Glomerular endothelial cell (primary cell): ENCODE data around the gene PPP1R12B. TPM values are rescaled to one million over a fixed set of nuclear protein-coding genes. Genes with fewer than 3 reads are reported as not detected.
"Not testable (repeated sequence)": the region's sequence is repeated elsewhere in the genome, so short reads cannot be mapped to it uniquely, and the experiment has no call there.

ENCODE experiments used
- DNase-seq: peaks from one replicate; pipeline ENCODE4 v3.0.0-alpha.2; 2011; ENCODE audit warnings: low read depth, low spot score; ENCODE audit errors: extremely low read depth
- total RNA-seq: library from RNA; depleted of rRNA; stranded (reverse); fragments of >200 nt; gene quantifications from 2 replicates; pipeline ENCODE4 v1.2.3, GENCODE V29; 2015

The PPP1R12B gene
- total RNA-seq, 1 donor from 2014 or later = 8.1 TPM

DNA sequence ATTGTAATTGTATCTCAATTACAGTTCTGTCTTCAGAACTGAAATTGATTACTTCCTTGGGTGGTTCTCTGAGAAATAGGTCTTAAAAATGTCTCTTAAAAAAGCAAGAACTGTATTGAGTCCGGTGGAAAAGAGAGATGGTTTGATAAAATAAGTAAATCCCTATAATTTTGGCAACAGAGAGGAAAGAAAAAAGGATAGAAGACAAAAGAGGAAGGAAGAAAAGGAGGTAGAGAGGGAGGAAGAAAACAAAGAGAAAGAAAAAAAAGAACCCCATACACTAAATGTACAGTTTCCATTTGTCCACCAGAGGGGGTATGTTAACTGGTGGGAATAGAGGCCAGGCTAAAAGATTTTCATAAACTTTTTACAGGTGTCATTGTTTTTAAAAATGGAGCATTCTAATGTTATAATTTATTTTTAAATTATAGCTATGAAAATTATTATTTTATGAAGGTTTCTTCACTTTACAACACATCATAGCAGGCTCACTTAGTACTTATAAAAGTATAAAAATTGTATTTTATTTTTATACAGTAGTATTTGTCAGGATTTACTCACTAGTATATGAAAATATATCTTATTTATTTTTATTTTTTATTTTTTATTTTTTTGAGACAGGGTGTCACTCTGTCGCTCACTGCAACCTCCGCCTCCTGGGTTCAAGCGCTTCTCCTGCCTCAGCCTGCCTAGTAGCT lies 4.7 kb upstream of the PPP1R12B start:
- no peak for DNase-seq

DNA sequence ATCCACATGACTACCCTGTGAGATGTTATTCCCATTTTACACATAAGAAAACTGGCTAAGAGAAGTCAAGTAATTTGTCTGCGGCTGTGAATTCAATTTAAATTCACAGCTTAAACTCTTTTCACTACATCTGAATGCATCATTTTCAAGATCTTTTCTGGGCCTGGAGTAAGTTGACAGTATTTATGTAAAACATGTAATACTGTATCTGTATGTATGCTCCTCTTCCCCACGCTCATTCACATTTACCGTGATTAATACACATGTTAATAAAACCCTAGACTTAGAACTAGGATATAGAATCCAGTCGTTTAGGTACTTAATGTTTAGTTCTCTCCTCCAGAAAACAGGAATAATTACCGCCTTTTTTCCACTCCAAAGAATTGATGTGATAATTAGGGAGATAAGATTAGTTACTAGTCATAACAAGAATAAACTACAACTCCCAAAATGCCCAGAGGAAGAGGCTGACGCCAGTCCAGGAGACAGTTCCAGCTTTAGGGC lies 442 bp upstream of the PPP1R12B start:
- DNase-seq = no peak

DNA sequence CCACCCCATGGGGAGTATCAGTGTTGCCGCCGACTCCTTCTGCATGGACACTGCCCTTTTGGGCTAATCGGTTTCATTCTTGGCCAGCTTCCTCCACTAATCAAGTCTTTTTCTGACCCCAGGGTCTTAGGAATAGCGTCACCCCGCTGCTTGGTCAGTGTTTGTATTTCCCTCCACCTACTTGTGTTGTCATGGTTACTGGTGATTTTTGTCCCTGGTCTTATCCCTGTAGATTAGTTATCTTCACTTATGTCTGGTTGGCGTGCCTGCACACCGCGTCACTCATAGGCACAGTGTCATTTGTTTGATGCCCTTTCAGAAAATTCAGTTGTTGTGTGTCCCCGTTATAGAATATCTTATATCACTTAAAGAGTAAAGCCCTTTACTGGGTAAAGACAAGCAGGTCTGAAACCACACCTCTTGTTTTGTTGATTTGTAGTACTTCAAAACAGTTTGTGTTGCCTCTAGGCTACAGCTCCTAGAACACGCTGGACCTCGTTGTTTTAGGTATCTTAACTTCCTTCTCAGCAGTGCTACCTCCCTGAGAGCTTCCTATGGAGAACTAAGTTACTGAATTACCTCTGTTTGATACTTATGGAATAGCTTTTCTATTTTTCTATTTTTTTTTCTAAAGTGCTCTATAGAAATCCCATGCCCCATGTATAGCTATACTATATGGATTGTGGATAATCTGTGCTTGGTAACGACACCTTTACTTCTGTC lies 868 bp downstream of the PPP1R12B start:
- peak; percentile 78 for DNase-seq

DNA sequence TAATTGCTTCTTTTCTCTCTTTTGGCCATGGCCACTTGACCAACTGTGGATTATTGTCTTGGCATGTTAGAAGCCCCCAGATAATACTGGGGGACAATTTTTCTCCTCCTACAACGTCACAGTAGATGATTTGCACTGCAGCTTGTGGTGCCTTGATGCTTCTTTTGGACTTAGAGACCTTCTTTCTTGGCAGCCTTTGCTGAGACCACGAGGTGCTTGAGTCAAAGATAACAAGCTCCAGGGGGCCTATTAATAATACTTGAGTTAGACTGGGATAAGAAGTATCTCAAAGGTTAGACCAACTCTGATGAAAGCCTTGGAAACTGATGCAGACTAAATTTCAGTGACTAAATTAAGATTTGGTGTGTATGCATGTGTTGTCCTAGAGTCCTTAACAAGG lies 3.2 kb downstream of the PPP1R12B start:
- no peak for DNase-seq

DNA sequence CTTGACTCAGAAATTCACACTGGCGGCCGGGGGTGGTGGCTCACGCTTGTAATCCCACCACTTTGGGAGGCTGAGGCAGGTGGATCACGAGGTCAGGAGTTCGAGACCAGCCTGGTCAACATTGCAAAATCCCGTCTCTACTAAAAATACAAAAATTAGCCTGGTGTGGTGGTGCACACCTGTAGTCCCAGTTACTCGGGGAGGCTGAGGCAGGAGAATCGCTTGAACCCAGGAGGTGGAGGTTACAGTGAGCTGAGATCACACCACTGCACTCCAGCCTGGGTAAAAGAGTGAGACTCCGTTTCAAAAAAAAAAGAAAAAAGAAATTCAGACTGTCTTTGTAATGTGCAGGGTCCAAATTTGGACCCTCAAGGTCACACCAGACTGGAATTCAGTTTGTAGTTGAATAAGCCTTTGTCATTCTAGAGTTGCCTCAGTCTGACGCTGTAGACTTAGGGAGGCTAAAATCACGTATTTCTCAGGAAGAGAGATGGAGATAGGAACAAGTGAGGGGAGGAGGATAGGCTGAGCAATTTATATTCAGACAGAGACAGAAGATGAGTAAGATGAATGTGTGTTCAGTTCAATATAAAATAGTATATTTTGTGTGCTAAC lies 4.2 kb downstream of the PPP1R12B start:
- not testable (repeated sequence) for DNase-seq

DNA sequence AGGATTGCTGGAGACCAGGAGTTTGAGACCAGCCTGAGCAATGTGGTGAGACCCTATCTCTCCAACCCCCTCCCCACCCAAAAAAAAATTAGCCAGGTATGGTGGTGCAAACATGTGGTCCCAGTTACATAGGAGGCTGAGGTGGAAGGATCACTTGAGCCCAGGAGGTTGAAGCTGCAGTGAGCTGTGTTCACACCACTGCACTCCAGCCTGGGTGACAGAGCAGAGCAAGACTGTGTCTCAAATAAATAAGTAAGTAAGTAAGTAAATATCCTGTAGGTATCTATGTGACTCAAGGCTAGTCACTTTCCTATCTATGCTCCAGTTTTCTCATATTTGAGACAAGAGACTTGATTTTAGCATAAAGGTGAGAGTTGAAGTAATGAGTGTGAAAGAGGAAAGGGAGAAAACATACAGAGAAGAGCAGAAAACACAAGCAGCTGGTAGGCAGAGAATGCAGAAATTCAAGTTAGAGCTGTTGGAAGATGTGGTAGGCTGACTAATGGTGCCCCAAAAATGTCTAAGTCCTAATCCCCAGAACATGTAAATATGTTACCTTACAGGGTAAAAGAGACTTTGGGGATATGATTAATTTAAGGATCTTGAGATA lies 7.5 kb downstream of the PPP1R12B start:
- DNase-seq = no peak

DNA sequence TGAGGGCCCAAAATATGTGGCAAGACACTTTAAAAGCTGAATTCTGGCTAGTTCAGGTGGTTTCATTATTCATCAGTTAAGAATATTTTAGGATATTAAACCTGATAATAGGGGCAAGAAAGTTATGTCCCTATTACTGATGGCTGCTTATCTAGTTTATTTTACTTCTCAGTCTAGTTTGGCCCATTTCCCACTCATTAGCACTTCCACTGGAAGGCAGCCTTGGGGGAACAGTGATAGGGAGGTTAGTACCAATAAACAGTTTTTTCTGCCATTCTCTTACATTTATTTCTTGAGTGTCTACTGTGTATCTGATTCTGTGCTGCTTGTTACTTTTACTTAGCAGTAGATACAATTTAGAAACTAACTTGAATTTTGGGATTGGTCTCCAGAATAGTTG lies 9.0 kb downstream of the PPP1R12B start:
- DNase-seq = no peak

DNA sequence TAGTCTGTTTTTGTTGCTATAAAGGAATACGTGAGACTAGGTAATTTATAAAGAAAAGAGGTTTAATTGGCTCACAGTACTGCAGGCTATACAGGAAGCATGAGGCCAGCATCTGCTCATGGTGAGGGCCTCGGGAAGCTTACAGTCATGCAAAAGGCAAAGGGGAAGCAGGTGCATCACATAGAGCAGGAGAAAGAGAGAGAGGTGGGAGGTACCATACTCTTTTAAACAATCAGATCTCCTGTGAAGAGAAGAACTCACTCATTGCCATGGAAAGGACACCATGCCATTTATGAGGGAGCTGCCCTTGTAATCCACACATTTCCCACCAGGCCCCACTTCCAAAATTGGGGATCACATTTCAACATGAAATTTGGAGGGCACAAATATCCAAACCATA lies 12.7 kb downstream of the PPP1R12B start:
- DNase-seq = no peak

DNA sequence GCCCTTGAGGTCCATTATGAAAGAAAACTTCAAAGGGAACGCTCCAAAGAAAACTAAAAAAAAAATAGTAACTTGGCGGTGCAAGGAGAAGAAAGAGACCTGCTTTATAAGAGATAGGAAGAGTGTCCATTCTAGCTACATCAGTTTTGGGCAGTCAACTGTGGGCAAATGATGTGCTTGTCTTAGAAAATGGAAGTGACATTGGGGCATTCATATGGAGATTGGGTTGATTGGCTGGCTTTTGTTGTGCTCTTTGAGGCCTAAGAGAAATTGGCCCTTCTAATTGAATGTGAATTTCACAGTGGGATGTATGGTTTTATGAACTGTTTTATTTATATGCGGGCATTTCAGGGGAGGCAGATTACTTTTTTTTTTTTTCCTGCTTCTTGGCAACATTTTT lies 13.2 kb downstream of the PPP1R12B start:
- no peak for DNase-seq

DNA sequence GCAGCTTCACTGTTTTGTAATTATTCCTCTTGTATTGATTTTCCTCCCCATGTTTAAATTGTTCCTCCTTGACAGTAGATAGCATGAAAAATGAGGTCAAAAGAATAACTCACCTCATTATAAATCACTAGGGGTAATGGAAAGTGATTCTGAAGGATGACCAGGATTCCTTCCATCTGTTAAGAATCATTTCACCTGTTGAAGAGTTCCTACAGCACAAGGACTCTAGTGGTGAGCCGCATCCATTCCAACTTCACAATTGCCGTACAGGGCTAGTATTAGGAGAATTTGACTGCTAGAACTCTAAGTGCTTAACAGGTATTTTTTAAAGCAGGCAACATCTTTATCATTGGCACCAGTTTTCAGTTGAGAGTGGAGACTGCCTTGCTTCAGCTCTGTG lies 13.7 kb downstream of the PPP1R12B start:
- DNase-seq = no peak

DNA sequence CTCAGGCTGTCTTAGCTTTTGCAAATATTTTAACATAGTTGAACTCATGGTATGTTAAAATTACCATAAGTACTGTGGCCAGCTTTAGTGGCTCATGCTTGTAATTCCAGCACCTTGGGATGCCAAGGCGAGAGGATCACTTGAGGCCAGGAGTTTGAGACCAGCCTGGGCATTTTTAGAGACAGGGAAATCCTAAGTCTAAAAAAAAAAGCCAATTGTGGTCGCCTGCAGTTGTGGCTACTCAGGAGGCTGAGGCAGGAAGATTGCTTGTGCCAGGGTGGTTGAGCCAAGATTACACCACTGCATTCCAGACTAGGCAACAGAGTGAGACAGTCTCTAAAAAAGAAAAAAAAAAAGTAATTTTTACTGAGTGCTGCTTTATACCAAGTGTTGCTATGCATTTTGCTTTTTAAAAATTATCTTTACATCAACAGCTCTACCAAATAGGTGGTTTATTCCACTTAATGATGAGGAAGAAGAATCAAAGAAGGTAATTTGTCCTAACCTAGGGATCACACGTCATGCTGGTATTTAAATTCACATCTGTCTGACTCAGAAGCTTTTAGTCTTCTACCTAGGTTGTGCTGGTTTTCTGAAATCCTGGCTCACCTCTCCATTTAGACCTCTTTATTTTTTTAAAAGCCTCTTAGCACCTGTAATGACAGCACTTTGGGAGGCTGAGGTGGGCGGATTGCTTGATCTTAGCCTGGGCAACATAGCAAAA lies 16.8 kb downstream of the PPP1R12B start:
- no peak for DNase-seq

DNA sequence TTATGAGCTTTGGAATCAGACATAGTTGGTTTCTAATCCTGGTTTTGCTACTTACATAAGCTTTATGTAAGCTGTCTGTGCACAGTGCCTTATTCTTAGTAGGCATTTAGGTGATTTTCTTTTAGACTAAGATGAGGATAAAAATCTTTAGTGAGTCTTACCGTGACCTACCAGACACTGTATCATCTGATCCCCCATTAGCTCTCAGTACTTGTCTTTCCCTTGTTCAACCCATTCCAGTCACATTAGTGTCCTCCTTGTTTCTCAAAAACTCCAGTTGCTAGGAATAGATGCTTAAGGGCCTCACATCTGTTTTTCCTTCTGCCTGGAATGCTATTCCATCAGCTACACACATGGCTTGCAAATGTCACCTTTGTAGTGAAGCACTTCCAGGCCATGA lies 18.8 kb downstream of the PPP1R12B start:
- DNase-seq = no peak

DNA sequence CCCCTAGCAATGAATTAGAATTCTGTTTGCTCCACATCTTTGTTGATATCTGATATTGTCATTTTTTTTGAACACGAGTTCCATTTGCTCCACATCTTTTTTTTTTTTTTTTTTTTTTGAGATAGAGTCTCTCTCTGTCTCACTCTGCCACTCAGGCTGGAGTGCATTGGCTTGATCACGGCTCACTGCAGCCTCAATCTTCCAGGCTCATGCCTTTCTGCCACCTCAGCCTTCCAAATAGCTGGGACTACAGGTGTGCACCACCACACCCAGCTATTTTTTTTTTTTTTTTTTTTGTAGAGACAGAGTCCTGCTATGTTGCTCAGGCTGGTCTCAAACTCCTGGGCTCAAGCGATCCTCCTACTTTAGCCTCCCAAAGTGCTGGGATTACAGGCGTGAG lies 22.4 kb downstream of the PPP1R12B start:
- not testable (repeated sequence) for DNase-seq

DNA sequence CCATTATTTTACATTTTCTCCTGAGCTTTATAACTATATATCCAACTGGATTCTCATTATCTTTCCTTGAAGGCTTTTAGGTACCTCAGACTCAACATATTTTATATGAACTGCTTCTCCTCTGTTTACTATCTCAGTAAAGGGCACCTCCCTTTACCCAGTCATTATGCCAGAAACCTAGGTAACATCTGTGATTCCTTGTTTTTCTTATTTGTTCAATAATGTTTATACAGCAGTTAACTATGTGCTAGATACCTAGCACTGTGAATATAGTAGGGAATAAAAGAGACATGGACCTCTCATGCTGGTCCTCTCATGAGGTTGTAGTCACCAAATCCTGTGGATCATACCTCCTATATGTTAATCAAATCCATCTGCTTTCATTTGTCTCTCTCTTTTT lies 25.6 kb downstream of the PPP1R12B start:
- no peak for DNase-seq

DNA sequence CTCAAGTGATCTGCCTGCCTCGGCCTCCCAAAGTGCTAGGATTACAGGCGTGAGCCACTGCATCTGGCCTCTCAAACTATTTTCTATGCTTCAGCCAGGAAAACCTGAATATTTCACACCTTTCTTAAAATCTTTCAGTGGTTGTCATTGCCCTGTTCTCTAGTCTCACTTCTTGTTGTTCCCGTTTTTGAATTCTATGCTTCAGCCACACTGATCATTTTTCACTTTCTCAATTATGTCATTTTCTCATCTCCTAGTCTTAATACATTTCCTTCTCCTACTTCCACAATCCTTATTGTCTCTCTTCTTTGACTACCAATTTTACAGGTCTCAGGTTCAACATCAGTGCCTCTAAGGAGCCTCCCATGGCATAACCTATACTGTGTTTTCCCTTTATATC lies 26.7 kb downstream of the PPP1R12B start:
- DNase-seq = not testable (repeated sequence)

DNA sequence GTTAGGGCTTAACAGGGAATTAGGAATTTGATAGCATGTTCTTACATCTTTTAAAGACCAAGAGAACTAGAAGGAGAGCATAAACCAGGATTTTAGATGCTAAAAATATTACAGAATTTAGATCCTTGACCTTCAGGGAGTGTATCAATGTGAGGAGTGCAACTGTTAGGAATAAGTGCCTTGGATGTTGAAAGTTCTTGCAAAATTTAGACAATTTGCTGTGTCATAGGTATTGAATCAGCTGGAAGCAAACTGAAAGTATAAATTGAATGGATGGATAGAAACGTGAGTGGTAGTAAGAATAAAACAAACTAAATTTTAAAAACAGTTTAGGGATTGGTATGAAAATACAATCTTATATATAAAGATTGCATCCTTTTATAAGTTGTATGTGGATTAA lies 27.7 kb downstream of the PPP1R12B start:
- no peak for DNase-seq

DNA sequence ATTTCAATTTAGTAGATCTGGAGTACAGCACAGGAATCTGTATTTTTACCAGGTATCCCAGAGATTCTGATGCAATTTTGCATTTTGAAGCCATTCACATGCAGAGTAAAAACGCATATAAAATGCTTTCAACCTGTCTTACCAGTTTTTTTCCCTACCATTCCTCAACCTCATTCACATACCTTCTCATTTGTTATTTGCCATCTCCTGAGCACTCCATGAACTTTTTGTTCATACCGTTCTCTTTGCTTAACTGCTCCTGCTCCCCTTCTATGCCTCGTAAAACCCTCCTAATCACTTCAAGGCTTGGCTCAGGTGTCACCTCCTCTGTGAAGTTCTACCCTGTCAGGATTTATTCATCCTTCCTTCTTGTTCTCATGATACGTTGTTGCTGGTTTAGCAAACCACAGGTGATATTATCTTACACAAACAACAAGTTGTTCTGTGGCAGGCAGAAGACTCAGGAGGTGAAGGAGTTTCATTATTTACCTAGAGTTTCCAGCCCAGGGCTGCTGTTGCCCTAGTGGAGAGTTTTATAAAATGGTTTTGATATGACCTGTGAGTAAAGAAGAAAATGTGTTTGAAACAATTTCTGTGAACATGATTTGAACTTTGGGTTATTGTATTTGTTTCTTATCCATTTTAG lies 31.5 kb downstream of the PPP1R12B start:
- DNase-seq = not testable (repeated sequence)

DNA sequence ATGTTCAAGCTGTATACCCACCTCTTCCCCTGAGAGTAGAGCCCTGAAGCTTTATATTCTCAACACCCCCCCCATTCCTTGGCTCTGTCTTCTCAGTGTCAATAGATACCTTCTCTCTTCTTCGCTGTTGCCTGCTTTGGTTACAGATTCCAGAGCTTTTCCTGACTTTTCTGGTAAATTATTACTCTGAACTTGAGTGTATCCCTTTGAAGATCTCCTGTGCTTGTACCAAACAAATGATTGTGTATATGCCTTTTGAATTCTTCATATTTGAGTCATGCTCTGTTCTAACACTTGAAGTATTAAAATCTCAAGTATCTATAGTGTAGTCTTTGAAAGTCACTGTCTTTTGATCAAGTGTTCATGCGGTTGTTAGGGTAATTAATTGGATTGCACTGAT lies 32.0 kb downstream of the PPP1R12B start:
- DNase-seq = not testable (repeated sequence)

DNA sequence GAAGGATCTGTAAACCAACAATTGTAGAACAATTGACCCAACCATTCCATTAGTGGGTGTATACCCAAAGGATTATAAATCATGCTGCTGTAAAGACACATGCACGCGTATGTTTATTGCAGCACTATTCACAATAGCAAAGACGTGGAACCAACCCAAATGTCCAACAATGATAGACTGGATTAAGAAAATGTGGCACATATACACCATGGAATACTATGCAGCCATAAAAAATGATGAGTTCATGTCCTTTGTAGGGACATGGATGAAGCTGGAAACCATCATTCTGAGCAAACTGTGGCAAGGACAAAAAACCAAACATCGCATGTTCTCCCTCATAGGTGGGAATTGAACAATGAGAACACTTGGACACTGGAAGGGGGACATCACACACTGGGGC lies 33.4 kb downstream of the PPP1R12B start:
- DNase-seq = not testable (repeated sequence)

DNA sequence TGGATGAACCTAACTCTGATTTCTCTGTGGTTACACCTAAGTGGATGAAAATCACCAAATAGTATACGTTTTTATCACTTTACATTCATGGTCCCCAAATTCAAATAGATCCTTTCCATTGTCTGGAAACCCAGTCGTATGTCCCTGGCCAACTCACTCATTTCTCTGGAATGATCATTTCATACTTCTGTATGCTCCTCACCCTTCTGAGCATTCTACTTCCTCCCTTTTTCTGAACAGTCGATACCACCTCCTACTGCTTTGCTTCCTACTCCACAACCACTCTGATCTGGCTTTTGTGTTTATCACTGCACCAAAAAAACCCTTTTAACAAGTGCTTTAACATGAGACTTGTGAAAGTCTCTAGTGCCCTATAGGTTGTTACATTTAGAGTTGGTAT lies 47.3 kb downstream of the PPP1R12B start:
- not testable (repeated sequence) for DNase-seq
